ENCODE results near the gene ZSCAN26. TPM values are rescaled to one million over a fixed set of nuclear protein-coding genes. Genes with fewer than 3 reads are reported as not detected.

ZSCAN26 gene
- total and polyA plus RNA-seq, 7 donors, result 4.2 to 12.9 (median 7.4) TPM

- ATAC-seq, result peak; percentile 87 to 98 (median 94)
- peak within 1 kb of the TSS; percentile 76 for H3K4me3 ChIP-seq
- 0 to 1% (median 0%) methylated on average over 49 to 50 of the region's 50 CpGs for WGBS, 3 donors
- no peak for TF ChIP-seq CTCF (IDR thresholded peaks at IDR 0.05)
- no peaks in the 10 kb centered on the region for H3K4me1 ChIP-seq
- peaks cover 5% of the 10 kb centered on the region for H3K9me3 ChIP-seq
- intact Hi-C loops (cut with DNase I), result loop anchor here in 1 of 2 donors (5.0 kb wide), 1 partner anchor 56 kb away; the partner anchor contains the start of gene ZSCAN31
- peak; percentile 82 to 86 for DNase-seq
- H3K27ac ChIP-seq, result peak within 1 kb of the TSS; percentile 33
- H3K36me3 ChIP-seq (ENCODE audit: insufficient read depth in 1 of 2, low read depth in 1 of 2), result peaks cover 2 to 45% of the 10 kb centered on the region in 2 donors
- no peaks in the 10 kb centered on the region for H3K27me3 ChIP-seq (ENCODE audit: insufficient read depth in 3 of 3, low read length in 2 of 3)
Measured at GRCh38 chr6:28281288-28282064, 14.5 kb downstream of the ZSCAN26 start, which contains the start of gene PGBD1. Gene PGBD1 (plus strand): TSS chr6:28281572. CDS start chr6:28283814, 2,242 bp downstream.

- no peak for ATAC-seq
- Histone ChIP-seq H3K4me1 (no peaks in the 10 kb centered on the region), H3K36me3 (ENCODE audit: insufficient read depth in 1 of 2, low read depth in 1 of 2) (peaks cover 3 to 45% of the 10 kb centered on the region in 2 donors), H3K9me3 (peaks cover 5% of the 10 kb centered on the region), H3K4me3 (no peak overlapping the region), H3K27me3 (ENCODE audit: insufficient read depth in 3 of 3, low read length in 2 of 3) (no peaks in the 10 kb centered on the region), H3K27ac (no peak overlapping the region)
- DNase-seq, result no peak
- 99 to 100% (median 100%) methylated on average over 2 of the region's 2 CpGs for WGBS, 3 donors
- intact Hi-C loops (cut with DNase I), result loop anchor here in 1 of 2 donors (5.0 kb wide), 1 partner anchor 54 kb away; the partner anchor contains the start of gene ZSCAN31
- TF ChIP-seq CTCF (IDR thresholded peaks at IDR 0.05), result no peak
Measured at GRCh38 chr6:28282926-28283325, 16.0 kb downstream of the ZSCAN26 start.

DNA sequence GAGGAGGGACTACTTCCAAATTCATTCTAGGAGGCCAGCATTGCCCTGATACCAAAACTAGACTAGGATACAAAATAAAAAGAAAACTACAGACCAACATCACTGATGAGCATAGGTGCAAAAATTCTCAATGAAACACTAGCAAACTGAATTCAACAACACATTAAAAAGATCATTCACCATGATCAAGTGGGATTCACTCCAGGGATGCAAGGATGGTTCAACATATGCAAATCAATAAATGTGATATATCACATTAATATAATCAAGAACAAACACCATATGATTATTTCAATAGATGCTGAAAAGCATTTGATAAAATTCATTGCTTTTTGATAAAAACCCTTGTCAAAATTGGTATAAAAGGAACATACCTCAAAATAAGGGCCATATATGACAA lies 24.6 kb downstream of the ZSCAN26 start:
- no peak for TF ChIP-seq CTCF (IDR thresholded peaks at IDR 0.05)
- Histone ChIP-seq H3K9me3 (no peaks in the 10 kb centered on the region), H3K27me3 (ENCODE audit: insufficient read depth in 3 of 3, low read length in 2 of 3) (no peaks in the 10 kb centered on the region), H3K4me3 (no peak overlapping the region), H3K4me1 (no peaks in the 10 kb centered on the region), H3K36me3 (ENCODE audit: insufficient read depth in 1 of 2, low read depth in 1 of 2) (peaks cover 3 to 47% of the 10 kb centered on the region in 2 donors), H3K27ac (no peak overlapping the region)
- intact Hi-C loops (cut with DNase I), result no loop called here
- no peak for ATAC-seq
- DNase-seq, result no peak

DNA sequence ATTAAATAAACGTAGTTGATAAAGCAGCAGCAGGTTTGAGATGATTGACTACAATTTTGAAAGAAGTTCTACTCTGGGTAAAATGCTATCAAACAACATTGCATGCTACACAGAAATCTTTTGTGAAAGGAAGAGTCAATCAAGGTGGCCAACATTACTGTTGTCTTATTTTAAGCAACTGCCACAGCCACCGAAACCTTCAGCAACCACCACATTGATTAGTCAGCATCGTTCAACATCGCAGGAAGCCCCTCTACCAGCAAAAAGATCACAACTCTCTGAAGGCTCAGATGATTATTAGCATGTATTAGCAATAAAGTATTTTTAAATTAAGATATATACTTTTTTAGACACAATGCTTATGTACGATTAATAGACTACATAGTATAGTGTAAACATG lies 28.4 kb downstream of the ZSCAN26 start:
- no peaks in the 10 kb centered on the region for H3K4me1 ChIP-seq
- 96 to 99% (median 96%) methylated on average over 5 of the region's 5 CpGs for WGBS, 3 donors
- no peak overlapping the region for H3K4me3 ChIP-seq
- no peak for TF ChIP-seq CTCF (IDR thresholded peaks at IDR 0.05)
- H3K27ac ChIP-seq, result no peak overlapping the region
- H3K9me3 ChIP-seq, result no peaks in the 10 kb centered on the region
- H3K27me3 ChIP-seq (ENCODE audit: insufficient read depth in 3 of 3, low read length in 2 of 3), result no peaks in the 10 kb centered on the region
- H3K36me3 ChIP-seq (ENCODE audit: insufficient read depth in 1 of 2, low read depth in 1 of 2), result peaks cover 0 to 34% of the 10 kb centered on the region in 2 donors
- intact Hi-C loops (cut with DNase I), result no loop called here
- ATAC-seq (no peak), DNase-seq (no peak)
